ENCODE data around the gene UGT1A3. TPM values are rescaled to one million over a fixed set of nuclear protein-coding genes. Genes with fewer than 3 reads are reported as not detected.
"Not testable (repeated sequence)": the region's sequence is repeated elsewhere in the genome, so short reads cannot be mapped to it uniquely, and the experiment has no call there.

The UGT1A3 gene
- polyA plus RNA-seq, 1 donor = not detected

- no peak for DNase-seq
Observed at GRCh38 chr2:233707940-233708644, 20.8 kb upstream of the UGT1A3 start.

- DNase-seq = no peak
Observed at GRCh38 chr2:233708942-233709341, 19.9 kb upstream of the UGT1A3 start.

- peak; percentile 61 for DNase-seq
Observed at GRCh38 chr2:233711312-233712008, 17.4 kb upstream of the UGT1A3 start.

- DNase-seq = no peak
Observed at GRCh38 chr2:233712611-233713261, 16.1 kb upstream of the UGT1A3 start, which contains the start of gene UGT1A5. UGT1A5 (plus strand) TSS chr2:233712907; CDS start chr2:233712992, 85 bp downstream.

GRCh38 chr2:233713262-233713615 is 15.6 kb upstream of the UGT1A3 start:
- no peak for DNase-seq

GRCh38 chr2:233714121-233714520 is 14.7 kb upstream of the UGT1A3 start:
- no peak for DNase-seq

GRCh38 chr2:233718552-233718951 is 10.3 kb upstream of the UGT1A3 start, which contains the start of gene UGT1A4:
UGT1A4 (plus strand) TSS chr2:233718736; CDS start chr2:233718821, 85 bp downstream.
- no peak for DNase-seq

GRCh38 chr2:233736868-233737653 is 8.2 kb downstream of the UGT1A3 start:
- not testable (repeated sequence) for DNase-seq

- DNase-seq = no peak
Observed at GRCh38 chr2:233740870-233741269, 12.0 kb downstream of the UGT1A3 start.

GRCh38 chr2:233743464-233744259 is 14.8 kb downstream of the UGT1A3 start:
- DNase-seq = no peak

- DNase-seq = no peak
Observed at GRCh38 chr2:233745073-233745755, 16.4 kb downstream of the UGT1A3 start.

- DNase-seq = not testable (repeated sequence)
Observed at GRCh38 chr2:233745838-233746237, 17.0 kb downstream of the UGT1A3 start.

GRCh38 chr2:233746475-233747282 is 17.8 kb downstream of the UGT1A3 start:
- no peak for DNase-seq

GRCh38 chr2:233747283-233747544 is 18.4 kb downstream of the UGT1A3 start:
- DNase-seq = no peak

- not testable (repeated sequence) for DNase-seq
Observed at GRCh38 chr2:233750689-233751088, 21.8 kb downstream of the UGT1A3 start.

GRCh38 chr2:233751212-233752009 is 22.6 kb downstream of the UGT1A3 start:
- DNase-seq = not testable (repeated sequence)

GRCh38 chr2:233754872-233755611 is 26.2 kb downstream of the UGT1A3 start:
- DNase-seq = no peak

GRCh38 chr2:233756429-233757081 is 27.7 kb downstream of the UGT1A3 start:
- no peak for DNase-seq
